Measurements from ENCODE around the gene TOP1.

Gene TOP1

DNA sequence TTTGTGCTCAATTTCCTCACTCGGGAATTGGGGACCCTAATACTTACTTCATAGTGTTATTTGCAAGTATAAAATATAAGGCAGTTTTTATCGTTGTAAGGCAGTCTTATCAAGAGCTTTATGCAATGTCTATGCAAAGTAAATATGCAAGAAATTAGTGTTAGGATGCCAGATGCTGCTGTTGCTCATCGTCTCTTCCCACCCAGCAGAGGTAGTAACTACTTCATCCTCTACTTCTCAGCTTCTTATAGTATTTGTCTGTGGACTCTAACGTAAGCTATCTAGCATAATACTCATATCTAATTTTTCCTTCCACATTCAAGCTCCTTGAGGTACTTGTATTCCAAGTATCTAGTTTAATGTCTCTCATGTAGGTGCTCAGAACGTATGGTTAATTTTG, 120.3 kb downstream of the TOP1 start:
- DNase-seq: no peak

DNA sequence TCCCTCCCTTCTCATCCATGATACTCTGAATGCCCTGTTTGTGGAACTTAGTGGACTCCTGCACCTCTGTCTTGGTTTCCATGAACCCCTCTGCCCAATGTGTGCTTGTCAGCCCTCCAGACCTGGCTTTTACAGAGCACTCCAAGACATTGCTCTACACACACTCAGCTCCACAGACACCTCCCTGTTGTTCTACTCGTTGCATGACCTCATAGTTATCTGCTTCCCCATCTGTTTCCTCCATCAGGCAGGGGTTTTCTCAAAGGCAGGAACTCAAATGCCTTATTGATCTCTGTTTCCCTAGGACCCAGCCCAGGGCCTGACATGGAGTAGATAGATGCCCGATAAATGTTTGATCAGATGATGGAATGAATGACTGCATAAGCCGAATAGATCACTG, 122.0 kb downstream of the TOP1 start:
- DNase-seq: no peak

DNA sequence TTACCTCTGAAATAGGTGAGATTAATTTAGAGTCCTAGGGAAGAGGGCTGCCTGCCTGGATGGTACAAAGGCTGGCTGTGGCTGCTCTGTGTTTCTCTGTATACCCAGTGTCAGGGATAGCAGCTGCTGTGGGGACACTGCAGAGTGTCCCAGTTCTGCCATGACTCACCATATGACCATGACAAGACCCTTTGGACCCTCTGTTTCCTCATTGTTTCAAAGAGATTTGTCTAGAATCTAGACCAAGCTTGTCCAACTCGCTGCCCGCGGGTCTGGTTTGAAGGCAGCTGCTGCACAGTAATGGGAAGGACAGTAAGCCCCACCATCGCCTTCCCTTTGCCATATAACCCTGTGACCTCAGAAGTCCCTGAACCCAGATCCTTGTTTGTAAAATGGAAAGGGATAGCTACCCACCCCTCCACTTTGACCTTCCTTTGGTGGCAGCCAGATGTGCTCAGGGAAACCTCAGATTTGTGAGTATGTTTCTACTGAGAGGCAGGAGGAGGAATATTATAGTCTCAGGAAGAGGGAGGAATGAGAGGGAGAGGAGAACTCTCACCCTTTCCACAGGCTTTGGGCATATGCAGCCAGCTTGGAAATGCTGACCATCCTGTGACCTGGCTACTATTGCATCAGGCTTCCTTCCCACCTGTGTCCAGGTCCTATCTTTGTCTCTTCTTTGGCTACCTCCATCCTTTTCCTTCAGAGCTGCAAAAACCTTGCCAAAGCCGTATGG, 122.7 kb downstream of the TOP1 start:
- no peak for DNase-seq

DNA sequence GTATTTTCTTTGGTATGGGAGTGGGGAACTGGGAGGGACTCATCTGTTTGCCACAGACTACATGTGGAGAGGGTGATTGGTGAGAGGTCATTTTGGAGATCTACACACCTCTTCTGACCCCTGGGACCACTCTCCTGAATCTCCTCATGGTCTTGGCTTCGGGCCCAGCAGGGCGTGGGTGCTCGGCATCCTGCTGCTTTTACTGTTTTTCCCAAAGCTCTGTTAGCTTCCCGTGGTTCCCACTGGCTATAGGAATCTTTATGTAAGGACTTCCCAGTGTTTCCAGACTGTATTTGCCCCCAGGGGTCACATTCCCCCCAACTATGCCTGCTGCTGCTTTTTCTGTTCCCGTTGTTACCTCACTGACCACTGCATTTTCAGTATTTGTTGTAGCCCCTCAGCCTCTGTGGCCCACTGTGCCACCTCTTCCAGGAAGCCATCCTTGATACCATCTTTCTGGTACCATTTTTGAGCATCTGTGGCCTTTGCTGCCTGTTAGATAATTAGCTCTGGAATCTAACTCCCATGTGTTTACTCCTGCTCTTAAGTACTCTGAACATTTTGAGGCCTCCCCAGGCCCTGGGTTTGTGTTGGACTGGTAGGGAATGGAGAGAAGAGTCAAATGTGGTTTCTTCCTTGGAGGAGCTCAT, 123.6 kb downstream of the TOP1 start:
- no peak for DNase-seq

DNA sequence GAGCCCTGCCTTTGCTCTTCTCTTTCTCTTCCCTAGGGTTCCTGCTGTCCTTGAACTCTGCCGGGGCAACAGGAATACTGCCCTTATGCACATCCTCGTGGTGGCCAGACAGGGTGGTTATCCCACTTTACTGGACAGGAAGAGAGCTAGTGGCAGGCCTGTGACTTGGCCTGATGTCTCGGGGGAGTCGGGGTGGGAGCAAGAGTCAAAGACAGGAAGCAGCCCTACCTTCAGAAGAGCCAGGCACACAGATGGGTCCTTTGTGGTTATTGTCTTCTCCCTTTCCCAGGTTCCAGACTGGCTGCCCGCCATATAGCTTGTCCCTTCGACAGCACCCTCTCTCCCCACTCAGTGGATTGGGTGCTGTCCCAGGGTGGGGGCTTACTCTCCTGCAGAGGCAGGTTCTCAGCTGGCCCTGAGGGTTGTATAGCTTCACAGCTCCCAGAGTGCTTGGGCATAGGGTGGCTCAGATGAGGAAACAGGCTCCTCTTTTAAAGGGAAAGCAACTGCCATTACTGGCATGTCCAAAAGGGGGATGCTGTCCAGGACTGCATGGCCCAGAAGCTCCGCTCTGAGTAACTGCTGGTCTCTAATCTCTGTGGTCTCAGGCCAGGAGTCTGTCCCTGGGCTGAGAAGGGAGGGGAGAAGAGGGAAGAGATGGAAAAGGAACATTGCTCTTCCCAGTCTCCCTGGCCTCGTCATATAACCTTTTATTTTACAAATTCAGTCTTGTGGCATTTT, 126.0 kb downstream of the TOP1 start:
- DNase-seq: no peak

DNA sequence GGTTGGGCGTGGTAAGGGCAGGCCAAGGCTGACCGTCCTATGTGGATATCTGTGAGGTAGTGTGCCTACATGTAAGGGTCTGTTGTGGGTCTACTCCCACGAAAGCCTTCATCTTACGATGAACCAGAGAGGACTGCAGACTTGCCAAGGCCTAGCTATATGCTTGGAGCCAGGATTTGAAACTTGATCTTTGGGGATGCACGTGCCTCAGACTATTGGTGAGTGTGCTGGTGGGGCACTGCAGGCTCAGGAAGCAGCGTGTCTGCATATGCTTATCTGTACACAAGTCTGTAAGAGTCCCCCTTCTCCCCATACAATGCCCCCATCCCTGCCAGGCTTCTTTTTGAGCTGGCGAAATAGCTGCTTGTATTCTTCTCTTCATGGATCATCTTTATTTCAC, 126.6 kb downstream of the TOP1 start:
- no peak for DNase-seq

DNA sequence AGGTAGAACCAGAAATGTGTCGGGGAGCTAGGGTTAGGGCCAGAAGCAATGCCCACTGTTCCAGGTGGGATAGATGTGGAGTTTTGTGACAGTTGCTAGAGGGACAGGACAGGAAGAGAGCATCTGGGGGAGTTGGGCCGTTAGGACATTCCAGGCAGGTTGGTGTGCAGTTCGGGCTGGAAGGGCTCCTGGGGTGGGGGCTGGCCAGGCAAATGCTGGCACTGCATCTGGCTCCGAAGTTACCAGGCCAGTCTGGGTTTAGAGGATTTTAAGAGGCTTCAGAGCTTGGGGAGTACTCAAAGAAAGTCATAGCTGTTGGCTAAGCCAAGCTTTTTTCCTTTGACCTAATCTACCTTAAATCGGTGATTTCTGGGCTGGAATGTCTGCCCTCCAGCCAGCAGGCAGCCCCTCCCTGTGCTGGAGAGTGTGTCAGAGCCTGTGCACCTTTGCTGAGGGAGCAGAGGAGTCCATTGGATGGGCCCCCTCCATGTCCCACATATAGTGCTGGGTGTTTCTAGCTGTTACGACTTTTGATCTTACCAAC, 129.5 kb downstream of the TOP1 start:
- no peak for DNase-seq

DNA sequence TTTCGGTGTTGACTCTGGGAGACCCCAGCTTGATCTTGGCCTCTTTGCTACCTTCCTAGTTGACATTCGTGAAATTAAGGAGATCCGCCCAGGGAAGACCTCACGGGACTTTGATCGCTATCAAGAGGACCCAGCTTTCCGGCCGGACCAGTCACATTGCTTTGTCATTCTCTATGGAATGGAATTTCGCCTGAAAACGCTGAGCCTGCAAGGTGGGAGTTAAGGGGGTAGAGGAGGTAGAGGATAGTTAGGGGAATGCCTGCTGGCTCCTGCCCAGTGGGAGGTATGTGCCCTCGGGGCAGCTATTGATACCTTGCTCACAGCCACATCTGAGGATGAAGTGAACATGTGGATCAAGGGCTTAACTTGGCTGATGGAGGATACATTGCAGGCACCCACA, 130.9 kb downstream of the TOP1 start:
- DNase-seq: no peak

DNA sequence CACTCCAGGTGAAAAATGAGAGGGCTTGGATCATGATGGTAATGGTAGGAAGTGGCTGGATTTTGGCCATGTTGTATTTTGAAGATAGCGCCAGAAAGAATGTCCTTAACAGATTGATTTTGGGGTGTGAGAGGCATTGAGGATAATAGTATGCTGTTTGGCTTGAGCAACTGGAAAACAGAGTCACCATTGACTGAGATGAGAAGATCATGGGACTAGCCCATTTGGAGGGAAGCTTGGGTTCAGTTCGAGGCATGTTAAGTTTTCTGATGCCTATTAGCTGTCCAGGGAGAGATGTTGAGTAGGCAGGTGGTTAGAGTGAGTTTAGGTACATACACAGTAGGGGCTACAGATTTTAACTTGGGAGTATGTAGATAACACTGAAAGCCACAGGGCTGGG, 132.1 kb downstream of the TOP1 start:
- DNase-seq: no peak

DNA sequence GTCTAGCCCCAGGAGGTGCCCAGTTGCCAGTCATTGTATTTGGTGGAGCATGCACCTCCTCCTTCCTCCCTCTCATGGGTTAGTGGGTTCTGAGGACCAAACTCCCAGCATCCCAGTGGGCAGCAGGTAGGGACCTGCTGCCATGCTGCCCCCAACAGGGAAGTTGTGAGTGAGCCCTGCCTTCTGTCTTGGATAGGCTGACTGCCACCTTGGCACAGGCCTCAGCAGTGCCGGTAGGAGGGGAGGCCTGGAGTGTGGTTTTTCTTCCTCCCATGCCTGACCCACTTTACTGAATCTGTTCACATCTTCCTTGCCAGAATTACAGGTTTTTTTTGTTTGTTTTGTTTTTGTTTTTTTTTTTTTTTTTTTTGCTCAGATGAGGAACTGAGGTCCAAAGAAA, 133.3 kb downstream of the TOP1 start:
- no peak for DNase-seq

DNA sequence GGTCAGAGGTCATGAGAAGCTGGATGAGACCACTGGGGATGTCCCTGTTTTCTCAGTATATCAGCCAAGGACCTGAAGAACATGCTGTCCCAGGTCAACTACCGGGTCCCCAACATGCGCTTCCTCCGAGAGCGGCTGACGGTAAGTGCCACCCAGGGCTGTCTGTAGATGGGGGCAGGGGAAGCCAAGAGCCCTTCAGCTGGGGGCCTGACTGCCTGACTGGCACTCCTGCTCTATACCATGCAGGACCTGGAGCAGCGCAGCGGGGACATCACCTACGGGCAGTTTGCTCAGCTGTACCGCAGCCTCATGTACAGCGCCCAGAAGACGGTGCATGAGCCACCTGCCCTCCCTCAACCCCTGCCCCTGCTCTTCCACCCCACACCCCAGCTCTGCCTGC, 133.8 kb downstream of the TOP1 start:
- no peak for DNase-seq

DNA sequence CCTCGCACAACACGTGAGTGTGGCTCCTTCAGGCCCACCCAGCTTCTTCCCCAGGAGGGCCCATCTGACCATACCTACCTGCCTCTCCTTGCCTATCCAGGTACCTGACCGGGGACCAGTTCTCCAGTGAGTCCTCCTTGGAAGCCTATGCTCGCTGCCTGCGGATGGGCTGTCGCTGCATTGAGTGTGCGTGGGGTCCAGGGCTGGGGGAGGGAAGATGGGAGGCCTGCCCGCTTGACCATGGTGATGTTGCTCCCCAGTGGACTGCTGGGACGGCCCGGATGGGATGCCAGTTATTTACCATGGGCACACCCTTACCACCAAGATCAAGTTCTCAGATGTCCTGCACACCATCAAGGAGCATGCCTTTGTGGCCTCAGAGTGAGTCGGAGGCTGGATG, 135.2 kb downstream of the TOP1 start:
- no peak for DNase-seq

DNA sequence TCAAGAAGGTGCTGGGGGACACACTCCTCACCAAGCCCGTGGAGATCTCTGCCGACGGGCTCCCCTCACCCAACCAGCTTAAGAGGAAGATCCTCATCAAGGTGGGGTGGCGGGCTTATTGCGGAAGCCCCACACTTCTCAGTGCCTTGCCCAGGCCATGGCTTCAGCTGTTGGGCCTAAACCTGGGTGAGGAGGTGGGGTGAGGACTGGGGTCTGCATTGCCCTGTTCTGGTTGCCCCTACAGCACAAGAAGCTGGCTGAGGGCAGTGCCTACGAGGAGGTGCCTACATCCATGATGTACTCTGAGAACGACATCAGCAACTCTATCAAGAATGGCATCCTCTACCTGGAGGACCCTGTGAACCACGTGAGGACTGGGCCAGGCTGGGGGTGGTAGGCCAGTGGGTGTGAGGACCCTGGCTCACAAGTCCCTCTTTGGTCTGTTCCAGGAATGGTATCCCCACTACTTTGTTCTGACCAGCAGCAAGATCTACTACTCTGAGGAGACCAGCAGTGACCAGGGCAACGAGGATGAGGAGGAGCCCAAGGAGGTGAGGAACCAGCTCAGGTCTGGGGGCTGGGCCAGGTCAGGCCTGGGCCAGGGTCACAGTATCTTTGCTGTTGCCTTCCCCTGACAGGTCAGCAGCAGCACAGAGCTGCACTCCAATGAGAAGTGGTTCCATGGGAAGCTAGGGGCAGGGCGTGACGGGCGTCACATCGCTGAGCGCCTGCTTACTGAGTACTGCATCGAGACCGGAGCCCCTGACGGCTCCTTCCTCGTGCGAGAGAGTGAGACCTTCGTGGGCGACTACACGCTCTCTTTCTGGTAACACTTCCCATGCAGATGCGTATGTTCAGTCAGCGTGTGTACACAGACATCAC, 136.6 kb downstream of the TOP1 start:
- no peak for DNase-seq

DNA sequence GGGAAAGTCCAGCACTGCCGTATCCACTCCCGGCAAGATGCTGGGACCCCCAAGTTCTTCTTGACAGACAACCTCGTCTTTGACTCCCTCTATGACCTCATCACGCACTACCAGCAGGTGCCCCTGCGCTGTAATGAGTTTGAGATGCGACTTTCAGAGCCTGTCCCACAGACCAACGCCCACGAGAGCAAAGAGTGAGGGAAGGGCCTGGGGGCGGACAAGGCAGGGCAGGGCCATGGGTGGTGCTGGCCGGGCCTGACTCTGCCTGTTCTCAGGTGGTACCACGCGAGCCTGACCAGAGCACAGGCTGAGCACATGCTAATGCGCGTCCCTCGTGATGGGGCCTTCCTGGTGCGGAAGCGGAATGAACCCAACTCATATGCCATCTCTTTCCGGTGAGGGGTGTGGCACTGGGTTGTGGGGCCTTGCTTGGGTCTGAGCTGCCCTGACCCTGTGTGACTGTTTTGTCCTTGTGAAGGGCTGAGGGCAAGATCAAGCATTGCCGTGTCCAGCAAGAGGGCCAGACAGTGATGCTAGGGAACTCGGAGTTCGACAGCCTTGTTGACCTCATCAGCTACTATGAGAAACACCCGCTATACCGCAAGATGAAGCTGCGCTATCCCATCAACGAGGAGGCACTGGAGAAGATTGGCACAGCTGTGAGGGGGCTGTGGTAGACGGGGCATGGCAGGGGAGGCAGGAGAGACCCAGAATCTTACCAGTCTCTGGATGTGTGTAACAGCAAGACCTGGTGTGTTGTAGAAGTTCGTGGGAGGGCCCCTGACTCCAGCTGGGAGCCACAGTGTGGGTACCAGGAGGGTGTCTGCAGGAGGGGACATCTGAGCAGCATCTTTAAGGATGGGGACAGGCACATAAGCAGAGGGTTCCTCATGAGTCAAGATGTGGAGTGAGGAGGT, 137.8 kb downstream of the TOP1 start:
- peak; percentile 6 for DNase-seq

DNA sequence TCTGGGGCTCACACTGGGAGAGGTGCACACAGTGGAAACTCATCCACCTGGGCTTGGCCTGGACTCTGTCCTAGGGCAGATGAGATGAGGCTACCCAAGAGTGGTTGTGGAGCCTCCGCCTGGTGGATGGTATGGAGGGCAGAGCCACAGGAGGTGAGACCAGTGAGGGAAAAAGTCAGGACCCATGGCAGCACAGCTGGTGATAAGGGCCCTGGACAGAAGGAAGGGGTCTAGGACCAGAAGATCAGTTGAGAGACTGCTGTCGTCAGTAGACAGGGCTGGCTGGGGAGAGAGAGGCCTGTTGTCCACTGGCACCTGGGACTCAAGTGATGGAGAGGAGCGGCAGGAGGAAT, 138.5 kb downstream of the TOP1 start:
- peak; percentile 2 for DNase-seq

DNA sequence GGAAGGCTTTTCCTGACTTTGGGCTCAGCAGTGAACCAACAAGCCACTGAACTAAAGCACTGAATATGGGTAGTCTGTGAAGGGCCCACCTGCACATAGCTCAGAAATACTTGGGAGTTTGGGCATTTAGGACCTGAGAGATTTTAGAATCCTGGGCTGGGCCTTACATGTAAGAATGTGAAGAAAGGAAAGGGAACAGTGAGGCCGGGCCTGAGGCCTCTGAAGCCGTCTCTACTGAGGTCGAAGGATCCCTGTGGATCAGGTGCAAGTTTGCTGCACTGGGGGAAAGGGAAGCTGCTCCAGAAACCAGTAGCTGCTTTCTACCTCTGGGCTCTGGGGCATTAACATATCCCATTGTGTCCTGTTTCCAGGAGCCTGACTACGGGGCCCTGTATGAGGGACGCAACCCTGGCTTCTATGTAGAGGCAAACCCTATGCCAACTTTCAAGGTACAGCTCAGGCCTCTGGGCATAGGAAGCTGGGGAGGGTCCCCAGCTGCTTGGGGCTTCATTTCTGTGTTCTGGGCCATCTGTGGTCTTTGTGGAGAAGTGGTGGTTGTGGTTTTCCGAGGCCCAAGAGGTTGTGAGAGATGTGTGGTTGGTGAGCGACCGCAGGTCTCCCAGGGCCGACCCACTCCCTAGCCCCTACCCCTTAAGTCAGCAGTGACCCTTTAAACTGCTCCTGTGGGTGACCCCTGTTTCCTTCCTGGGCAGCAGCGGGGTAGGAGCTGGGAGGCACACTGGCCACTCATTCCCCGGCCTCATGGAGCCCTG, 139.0 kb downstream of the TOP1 start:
- peak; percentile 15 for DNase-seq

DNA sequence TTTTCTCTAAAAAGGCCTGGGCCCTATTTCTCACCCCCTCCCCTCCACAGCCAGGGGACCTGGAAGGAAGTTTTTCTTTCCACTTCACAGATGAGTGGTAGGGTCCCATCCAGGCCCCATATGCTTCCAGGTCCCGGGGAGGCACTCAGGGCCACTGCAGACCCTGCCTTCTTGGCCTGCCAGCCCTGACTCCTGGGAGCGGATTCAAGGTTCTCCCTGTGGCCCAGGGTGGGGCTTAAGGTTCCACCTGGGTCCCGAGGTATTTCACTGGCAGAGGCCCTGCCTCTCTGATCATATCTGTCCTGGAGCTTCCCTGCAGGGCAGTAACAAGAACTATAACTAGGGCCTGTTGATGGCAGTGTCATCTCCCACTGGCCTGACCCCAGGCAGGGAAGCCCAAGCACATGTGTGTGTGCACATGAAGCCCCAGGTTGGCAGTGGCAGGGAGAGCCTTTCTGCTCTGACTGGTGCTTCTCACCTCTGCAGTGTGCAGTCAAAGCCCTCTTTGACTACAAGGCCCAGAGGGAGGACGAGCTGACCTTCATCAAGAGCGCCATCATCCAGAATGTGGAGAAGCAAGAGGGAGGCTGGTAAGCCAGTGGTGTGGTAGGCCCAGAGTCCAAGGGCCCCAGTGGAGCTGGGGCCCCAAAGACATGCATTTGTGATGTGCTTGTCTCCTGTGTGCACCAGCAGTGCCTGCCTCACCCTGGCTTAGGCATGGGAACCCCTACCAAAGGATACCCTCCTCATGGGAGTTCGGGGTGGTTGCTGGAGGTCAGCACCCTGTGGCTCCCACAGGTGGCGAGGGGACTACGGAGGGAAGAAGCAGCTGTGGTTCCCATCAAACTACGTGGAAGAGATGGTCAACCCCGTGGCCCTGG, 139.9 kb downstream of the TOP1 start:
- DNase-seq: peak; percentile 12

DNA sequence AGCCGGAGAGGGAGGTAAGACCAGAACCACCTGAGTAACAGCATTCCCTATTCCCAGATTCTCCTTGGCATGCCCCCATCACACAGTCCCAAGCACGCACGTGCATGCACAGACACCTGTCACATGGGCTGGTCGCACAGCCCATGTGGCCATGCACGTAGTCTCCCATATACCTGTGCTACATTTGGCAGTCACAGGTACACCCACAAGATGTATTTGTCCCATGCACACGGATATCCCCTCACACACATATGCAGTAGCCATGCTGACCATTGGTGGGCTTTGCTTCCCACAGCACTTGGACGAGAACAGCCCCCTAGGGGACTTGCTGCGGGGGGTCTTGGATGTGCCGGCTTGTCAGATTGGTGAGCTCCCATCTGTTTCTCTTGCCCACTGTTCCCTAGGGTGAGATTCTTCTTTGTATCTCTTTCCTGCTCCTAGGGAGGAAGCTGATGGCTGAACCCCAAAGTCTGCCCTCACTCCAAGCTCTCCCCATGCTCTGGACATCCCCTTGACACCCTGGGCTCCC, 140.6 kb downstream of the TOP1 start:
- DNase-seq: peak; percentile 7

DNA sequence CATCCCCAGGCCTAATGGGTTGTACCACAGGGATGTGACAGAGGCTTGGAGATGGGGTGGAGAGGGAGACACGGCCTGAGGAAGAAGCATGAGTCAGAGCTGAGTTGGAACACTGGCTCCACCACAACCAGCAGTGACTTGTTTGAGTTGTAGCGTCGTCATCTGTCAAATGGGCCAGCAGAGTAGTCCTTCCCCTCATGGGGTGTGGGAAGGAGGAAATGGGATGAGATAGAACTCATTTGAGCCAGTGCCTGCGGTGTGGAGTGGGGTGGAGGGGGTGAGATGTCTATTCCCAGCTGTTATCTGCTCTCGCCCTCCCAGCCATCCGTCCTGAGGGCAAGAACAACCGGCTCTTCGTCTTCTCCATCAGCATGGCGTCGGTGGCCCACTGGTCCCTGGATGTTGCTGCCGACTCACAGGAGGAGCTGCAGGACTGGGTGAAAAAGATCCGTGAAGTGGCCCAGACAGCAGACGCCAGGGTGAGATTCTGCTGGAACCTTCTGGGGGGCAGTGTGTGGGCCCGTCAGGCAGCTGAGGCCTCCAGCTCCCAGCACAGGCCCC, 141.2 kb downstream of the TOP1 start:
- DNase-seq: peak; percentile 11
